ENCODE measurements around the gene MS4A4E.

- no peak for TF ChIP-seq EZH2 (IDR thresholded peaks at IDR 0.05; ENCODE audit: low read length)
- no peak for TF ChIP-seq CTCF (optimal IDR thresholded peaks at IDR 0.05 in 1 of 3, IDR thresholded peaks at IDR 0.05 in 1 of 3, conservative IDR thresholded peaks at IDR 0.05 in 1 of 3; ENCODE audit: extremely low read depth in 1 of 3, insufficient read depth in 2 of 3, low read length in 3 of 3)
These were observed 60.2 kb downstream of the MS4A4E start, which contains the start of gene MS4A6A for GRCh38 chr11:60182541-60183330.
